SU-DHL-6 (cell line): ENCODE results near the gene NEB.
"Not testable (repeated sequence)": the region's sequence is repeated elsewhere in the genome, so short reads cannot be mapped to it uniquely, and the experiment has no call there.

Source experiments
- H2AFZ ChIP-seq: fragments of 200-600 bp; sonication (generic); 2 replicates; pipeline ENCODE4 v1.6.1; 2014; ENCODE audit warnings: low read depth, mild to moderate bottlenecking, moderate library complexity, mixed read lengths, antibody characterized with exemption, low read length; ENCODE audit not compliant: severe bottlenecking
- H3F3A ChIP-seq: fragments of 200-600 bp; shearing (Covaris generic); 2 replicates; pipeline ENCODE4 v1.6.0; 2016; ENCODE audit warnings: antibody characterized with exemption, mild to moderate bottlenecking; ENCODE audit not compliant: insufficient read depth
- H3K27ac ChIP-seq: fragments of 200-600 bp; sonication (generic); 2 replicates; pipeline ENCODE4 v1.5.1; 2016; ENCODE audit warnings: low read depth, mild to moderate bottlenecking, low read length, moderate library complexity, mixed read lengths
- H3K27me3 ChIP-seq: fragments of 200-600 bp; sonication (generic), shearing (Covaris generic); 2 replicates; pipeline ENCODE4 v1.6.0; 2014; ENCODE audit warnings: mild to moderate bottlenecking, low read length
- H3K36me3 ChIP-seq: fragments of 200-600 bp; sonication (generic); 2 replicates; pipeline ENCODE4 v1.6.1; 2014; ENCODE audit warnings: mild to moderate bottlenecking, low read length, mixed read lengths
- H3K4me2 ChIP-seq: fragments of 300-600, 200-600 bp; shearing (Covaris generic), sonication (generic); 2 replicates; pipeline ENCODE4 v1.6.0; 2014; ENCODE audit warnings: low read length, low read depth, mild to moderate bottlenecking; ENCODE audit not compliant: poor library complexity, severe bottlenecking
- H3K4me3 ChIP-seq: fragments of 200-600 bp; sonication (generic); 2 replicates; pipeline ENCODE4 v1.5.1; 2014; ENCODE audit warnings: antibody characterized with exemption, low read length, mild to moderate bottlenecking, mixed read lengths; ENCODE audit not compliant: insufficient read depth, poor library complexity, severe bottlenecking
- H3K79me2 ChIP-seq: fragments of 200-600 bp; sonication (generic); 2 replicates; pipeline ENCODE4 v1.6.1; 2014; ENCODE audit warnings: mild to moderate bottlenecking, low read length, moderate library complexity; ENCODE audit not compliant: insufficient read depth
- H3K9ac ChIP-seq: fragments of 200-600 bp; sonication (generic); 2 replicates; pipeline ENCODE4 v1.7.0; 2014; ENCODE audit warnings: mild to moderate bottlenecking, low read length
- H3K9me2 ChIP-seq: fragments of 200-600 bp; sonication (generic); replicated peaks from 2 replicates; pipeline ENCODE4 v1.6.1; 2014; ENCODE audit warnings: low read length; ENCODE audit not compliant: insufficient read depth
- H3K9me3 ChIP-seq: fragments of 200-600 bp; sonication (generic); 2 replicates; pipeline ENCODE4 v1.6.1; 2014; ENCODE audit warnings: low read length, mixed read lengths; ENCODE audit not compliant: insufficient read depth
- H4K20me1 ChIP-seq: fragments of 200-600 bp; sonication (generic); 2 replicates; pipeline ENCODE4 v1.6.1; 2014; ENCODE audit warnings: low read depth, mild to moderate bottlenecking, antibody characterized with exemption, low read length, moderate library complexity, mixed read lengths
- EZH2phosphoT487 ChIP-seq: fragments of 200-600 bp; sonication (generic), shearing (Covaris generic); conservative IDR thresholded peaks from 2 replicates; pipeline ENCODE4 v1.6.1; 2018; ENCODE audit warnings: mild to moderate bottlenecking, antibody characterized with exemption, low read length, moderate library complexity, mixed read lengths
- TF ChIP-seq, protein P1 (sequence below): fragments of 200-600 bp; sonication (generic); IDR thresholded peaks from one replicate; pipeline ENCODE4 v1.5.1; 2017; ENCODE audit warnings: antibody characterized with exemption, mild to moderate bottlenecking, low read length, moderate library complexity; ENCODE audit not compliant: insufficient read depth, poor library complexity, severe bottlenecking

Gene NEB

GRCh38 chr2:151567006-151567405, 167.3 kb downstream of the NEB start:
- H3K4me3 ChIP-seq: no peak overlapping the region
- H3K27ac ChIP-seq: no peak overlapping the region
- no peak for TF ChIP-seq EZH2phosphoT487
- TF ChIP-seq, protein P1, sequence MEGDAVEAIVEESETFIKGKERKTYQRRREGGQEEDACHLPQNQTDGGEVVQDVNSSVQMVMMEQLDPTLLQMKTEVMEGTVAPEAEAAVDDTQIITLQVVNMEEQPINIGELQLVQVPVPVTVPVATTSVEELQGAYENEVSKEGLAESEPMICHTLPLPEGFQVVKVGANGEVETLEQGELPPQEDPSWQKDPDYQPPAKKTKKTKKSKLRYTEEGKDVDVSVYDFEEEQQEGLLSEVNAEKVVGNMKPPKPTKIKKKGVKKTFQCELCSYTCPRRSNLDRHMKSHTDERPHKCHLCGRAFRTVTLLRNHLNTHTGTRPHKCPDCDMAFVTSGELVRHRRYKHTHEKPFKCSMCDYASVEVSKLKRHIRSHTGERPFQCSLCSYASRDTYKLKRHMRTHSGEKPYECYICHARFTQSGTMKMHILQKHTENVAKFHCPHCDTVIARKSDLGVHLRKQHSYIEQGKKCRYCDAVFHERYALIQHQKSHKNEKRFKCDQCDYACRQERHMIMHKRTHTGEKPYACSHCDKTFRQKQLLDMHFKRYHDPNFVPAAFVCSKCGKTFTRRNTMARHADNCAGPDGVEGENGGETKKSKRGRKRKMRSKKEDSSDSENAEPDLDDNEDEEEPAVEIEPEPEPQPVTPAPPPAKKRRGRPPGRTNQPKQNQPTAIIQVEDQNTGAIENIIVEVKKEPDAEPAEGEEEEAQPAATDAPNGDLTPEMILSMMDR: no peak
- H3K27me3 ChIP-seq: no peaks in the 10 kb centered on the region
- no peak overlapping the region for H3K9ac ChIP-seq
- H3K79me2 ChIP-seq: no peaks in the 10 kb centered on the region
- no peak overlapping the region for H2AFZ ChIP-seq
- H3F3A ChIP-seq: no peaks in the 10 kb centered on the region
- H3K9me2 ChIP-seq: no peaks in the 10 kb centered on the region
- H3K9me3 ChIP-seq: no peaks in the 10 kb centered on the region
- no peaks in the 10 kb centered on the region for H3K36me3 ChIP-seq
- no peaks in the 10 kb centered on the region for H4K20me1 ChIP-seq
- H3K4me2 ChIP-seq: no peak overlapping the region

GRCh38 chr2:151562398-151562797, 171.9 kb downstream of the NEB start:
- TF ChIP-seq EZH2phosphoT487: no peak
- TF ChIP-seq, protein P1: no peak
- H2AFZ ChIP-seq: no peak overlapping the region
- no peak overlapping the region for H3K4me3 ChIP-seq
- H3K9ac ChIP-seq: no peak overlapping the region
- H3K9me2 ChIP-seq: no peaks in the 10 kb centered on the region
- no peak overlapping the region for H3K27ac ChIP-seq
- H3K4me2 ChIP-seq: no peak overlapping the region
- H3F3A ChIP-seq: no peaks in the 10 kb centered on the region
- no peaks in the 10 kb centered on the region for H3K9me3 ChIP-seq
- H3K27me3 ChIP-seq: no peaks in the 10 kb centered on the region
- no peaks in the 10 kb centered on the region for H3K36me3 ChIP-seq
- no peaks in the 10 kb centered on the region for H4K20me1 ChIP-seq
- no peaks in the 10 kb centered on the region for H3K79me2 ChIP-seq

DNA sequence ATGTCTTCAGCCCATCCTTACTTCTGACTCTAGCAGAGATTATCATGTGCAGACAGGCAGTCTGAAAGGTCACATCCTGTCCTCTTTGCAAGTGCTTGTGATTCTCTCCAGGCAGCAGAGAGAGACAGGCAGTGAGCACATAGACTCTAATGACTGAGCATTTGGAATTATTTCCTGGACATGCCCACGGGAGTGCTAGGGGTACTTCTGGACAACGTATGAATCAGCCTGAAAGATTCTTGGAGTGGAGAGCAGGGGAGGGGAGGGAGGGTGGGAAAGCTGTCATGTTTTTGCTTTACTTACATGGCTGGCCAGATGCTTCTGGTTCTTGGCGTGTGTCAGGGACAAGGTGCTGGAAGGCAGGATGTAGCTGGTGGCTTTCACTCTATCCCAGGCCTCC, 174.0 kb downstream of the NEB start:
- H3K27me3 ChIP-seq: no peaks in the 10 kb centered on the region
- H4K20me1 ChIP-seq: no peaks in the 10 kb centered on the region
- H3K9me3 ChIP-seq: no peaks in the 10 kb centered on the region
- H3K4me2 ChIP-seq: no peak overlapping the region
- H3K4me3 ChIP-seq: no peak overlapping the region
- TF ChIP-seq EZH2phosphoT487: no peak
- TF ChIP-seq, protein P1: no peak
- H3K27ac ChIP-seq: no peak overlapping the region
- H3K9ac ChIP-seq: no peak overlapping the region
- H3K36me3 ChIP-seq: no peaks in the 10 kb centered on the region
- no peaks in the 10 kb centered on the region for H3K79me2 ChIP-seq
- H2AFZ ChIP-seq: no peak overlapping the region
- H3F3A ChIP-seq: no peaks in the 10 kb centered on the region
- no peaks in the 10 kb centered on the region for H3K9me2 ChIP-seq

GRCh38 chr2:151559431-151559830, 174.8 kb downstream of the NEB start:
- not testable (repeated sequence) for H3K79me2 ChIP-seq, H3K36me3 ChIP-seq, H4K20me1 ChIP-seq, H3K9me3 ChIP-seq, H3K9me2 ChIP-seq, H3K27ac ChIP-seq, H3K27me3 ChIP-seq, H2AFZ ChIP-seq, H3K4me3 ChIP-seq, H3F3A ChIP-seq, H3K9ac ChIP-seq, H3K4me2 ChIP-seq

- H3K4me3 ChIP-seq, H4K20me1 ChIP-seq, H3K9me2 ChIP-seq, H2AFZ ChIP-seq, H3K27ac ChIP-seq, H3K4me2 ChIP-seq, H3K79me2 ChIP-seq, H3K27me3 ChIP-seq, H3K36me3 ChIP-seq, H3K9me3 ChIP-seq, H3F3A ChIP-seq, H3K9ac ChIP-seq: not testable (repeated sequence)
Measured at GRCh38 chr2:151557883-151558282, 176.4 kb downstream of the NEB start.
